Measurements from ENCODE around the gene MRPL17. TPM values are rescaled to one million over a fixed set of nuclear protein-coding genes. Genes with fewer than 3 reads are reported as not detected.

Gene MRPL17
- total and polyA plus RNA-seq, 10 of the 15 experiments (the other 5 are each of a cell fraction or from before 2014, with no cell fraction given) = 60.3 to 171 (median 94.8) TPM

DNA sequence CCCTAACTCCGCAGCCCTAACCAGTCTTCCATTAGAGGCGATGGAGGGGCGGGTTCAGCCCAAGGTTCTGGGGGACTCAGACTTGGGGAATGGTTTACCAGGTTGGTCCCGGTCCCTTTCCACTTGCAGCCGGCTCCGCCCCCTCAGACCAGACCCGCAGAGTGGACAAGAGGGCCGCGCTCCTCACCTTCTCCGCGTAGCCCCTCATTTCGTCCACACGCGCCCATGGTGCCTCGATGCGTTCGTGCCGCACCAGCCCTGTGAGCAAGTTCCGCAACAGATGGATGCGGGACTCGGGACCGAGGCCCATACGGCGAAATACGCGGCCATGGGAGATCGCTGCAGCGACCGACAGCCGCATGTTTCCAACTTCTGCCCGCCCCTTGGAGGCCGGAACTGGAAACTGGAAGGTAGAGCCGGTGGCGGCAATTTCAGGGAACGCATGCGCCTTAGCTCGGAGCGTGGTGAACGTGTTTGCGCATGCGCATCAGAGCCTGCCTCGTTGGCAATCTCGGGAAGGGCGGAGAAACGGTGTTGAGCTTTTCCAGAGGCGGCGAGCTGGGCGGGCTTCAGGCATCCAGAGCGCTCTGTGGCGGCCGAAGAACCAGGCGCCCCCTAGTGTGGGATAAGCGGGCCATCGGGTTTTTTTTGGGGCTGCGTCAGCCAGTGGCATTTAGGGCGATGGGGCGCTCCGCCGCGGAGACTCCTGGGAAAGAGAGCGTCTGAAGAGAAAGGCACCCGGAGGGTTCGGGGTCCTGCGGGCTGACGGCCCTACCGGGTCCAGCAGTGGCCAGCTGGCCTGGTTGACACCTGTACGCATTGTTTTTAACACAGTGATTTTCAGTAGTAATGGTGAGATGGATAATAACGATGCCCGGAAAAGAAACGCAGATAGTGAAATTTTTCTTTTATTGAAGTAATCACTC lies at the start of gene MRPL17 (continued):
- TF ChIP-seq, protein P1, sequence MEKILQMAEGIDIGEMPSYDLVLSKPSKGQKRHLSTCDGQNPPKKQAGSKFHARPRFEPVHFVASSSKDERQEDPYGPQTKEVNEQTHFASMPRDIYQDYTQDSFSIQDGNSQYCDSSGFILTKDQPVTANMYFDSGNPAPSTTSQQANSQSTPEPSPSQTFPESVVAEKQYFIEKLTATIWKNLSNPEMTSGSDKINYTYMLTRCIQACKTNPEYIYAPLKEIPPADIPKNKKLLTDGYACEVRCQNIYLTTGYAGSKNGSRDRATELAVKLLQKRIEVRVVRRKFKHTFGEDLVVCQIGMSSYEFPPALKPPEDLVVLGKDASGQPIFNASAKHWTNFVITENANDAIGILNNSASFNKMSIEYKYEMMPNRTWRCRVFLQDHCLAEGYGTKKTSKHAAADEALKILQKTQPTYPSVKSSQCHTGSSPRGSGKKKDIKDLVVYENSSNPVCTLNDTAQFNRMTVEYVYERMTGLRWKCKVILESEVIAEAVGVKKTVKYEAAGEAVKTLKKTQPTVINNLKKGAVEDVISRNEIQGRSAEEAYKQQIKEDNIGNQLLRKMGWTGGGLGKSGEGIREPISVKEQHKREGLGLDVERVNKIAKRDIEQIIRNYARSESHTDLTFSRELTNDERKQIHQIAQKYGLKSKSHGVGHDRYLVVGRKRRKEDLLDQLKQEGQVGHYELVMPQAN (conservative IDR thresholded peaks at IDR 0.05) = peak; percentile 92
- no peak for TF ChIP-seq ZNF274 (IDR thresholded peaks at IDR 0.05; ENCODE audit: insufficient read depth, insufficient read length)
- TF ChIP-seq, protein P2, sequence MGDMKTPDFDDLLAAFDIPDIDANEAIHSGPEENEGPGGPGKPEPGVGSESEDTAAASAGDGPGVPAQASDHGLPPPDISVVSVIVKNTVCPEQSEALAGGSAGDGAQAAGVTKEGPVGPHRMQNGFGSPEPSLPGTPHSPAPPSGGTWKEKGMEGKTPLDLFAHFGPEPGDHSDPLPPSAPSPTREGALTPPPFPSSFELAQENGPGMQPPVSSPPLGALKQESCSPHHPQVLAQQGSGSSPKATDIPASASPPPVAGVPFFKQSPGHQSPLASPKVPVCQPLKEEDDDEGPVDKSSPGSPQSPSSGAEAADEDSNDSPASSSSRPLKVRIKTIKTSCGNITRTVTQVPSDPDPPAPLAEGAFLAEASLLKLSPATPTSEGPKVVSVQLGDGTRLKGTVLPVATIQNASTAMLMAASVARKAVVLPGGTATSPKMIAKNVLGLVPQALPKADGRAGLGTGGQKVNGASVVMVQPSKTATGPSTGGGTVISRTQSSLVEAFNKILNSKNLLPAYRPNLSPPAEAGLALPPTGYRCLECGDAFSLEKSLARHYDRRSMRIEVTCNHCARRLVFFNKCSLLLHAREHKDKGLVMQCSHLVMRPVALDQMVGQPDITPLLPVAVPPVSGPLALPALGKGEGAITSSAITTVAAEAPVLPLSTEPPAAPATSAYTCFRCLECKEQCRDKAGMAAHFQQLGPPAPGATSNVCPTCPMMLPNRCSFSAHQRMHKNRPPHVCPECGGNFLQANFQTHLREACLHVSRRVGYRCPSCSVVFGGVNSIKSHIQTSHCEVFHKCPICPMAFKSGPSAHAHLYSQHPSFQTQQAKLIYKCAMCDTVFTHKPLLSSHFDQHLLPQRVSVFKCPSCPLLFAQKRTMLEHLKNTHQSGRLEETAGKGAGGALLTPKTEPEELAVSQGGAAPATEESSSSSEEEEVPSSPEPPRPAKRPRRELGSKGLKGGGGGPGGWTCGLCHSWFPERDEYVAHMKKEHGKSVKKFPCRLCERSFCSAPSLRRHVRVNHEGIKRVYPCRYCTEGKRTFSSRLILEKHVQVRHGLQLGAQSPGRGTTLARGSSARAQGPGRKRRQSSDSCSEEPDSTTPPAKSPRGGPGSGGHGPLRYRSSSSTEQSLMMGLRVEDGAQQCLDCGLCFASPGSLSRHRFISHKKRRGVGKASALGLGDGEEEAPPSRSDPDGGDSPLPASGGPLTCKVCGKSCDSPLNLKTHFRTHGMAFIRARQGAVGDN (IDR thresholded peaks at IDR 0.05) = peak; percentile 43; the same call in 1 of the 2 replicates
- no peak for TF ChIP-seq ASH2L (IDR thresholded peaks at IDR 0.05; ENCODE audit: borderline replicate concordance, low read depth)
- TF ChIP-seq BACH1 (IDR thresholded peaks at IDR 0.05; ENCODE audit: borderline replicate concordance) = peak; percentile 60; the same call in 1 of the 2 replicates
- TF ChIP-seq, protein P3, sequence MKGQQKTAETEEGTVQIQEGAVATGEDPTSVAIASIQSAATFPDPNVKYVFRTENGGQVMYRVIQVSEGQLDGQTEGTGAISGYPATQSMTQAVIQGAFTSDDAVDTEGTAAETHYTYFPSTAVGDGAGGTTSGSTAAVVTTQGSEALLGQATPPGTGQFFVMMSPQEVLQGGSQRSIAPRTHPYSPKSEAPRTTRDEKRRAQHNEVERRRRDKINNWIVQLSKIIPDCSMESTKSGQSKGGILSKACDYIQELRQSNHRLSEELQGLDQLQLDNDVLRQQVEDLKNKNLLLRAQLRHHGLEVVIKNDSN (IDR thresholded peaks at IDR 0.05; ENCODE audit: borderline replicate concordance, extremely low read length, insufficient read depth, low read depth, low read length) = no peak
- peak; percentile 87 for TF ChIP-seq EED (IDR thresholded peaks at IDR 0.05; ENCODE audit: low read depth)
- TF ChIP-seq, protein P4, sequence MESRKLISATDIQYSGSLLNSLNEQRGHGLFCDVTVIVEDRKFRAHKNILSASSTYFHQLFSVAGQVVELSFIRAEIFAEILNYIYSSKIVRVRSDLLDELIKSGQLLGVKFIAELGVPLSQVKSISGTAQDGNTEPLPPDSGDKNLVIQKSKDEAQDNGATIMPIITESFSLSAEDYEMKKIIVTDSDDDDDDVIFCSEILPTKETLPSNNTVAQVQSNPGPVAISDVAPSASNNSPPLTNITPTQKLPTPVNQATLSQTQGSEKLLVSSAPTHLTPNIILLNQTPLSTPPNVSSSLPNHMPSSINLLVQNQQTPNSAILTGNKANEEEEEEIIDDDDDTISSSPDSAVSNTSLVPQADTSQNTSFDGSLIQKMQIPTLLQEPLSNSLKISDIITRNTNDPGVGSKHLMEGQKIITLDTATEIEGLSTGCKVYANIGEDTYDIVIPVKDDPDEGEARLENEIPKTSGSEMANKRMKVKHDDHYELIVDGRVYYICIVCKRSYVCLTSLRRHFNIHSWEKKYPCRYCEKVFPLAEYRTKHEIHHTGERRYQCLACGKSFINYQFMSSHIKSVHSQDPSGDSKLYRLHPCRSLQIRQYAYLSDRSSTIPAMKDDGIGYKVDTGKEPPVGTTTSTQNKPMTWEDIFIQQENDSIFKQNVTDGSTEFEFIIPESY (IDR thresholded peaks at IDR 0.05) = no peak
- no peak for TF ChIP-seq JUNB (IDR thresholded peaks at IDR 0.05)
- no peak for TF ChIP-seq MYB (IDR thresholded peaks at IDR 0.05; ENCODE audit: borderline replicate concordance, low read depth, low read length)
- TF ChIP-seq, protein P5, sequence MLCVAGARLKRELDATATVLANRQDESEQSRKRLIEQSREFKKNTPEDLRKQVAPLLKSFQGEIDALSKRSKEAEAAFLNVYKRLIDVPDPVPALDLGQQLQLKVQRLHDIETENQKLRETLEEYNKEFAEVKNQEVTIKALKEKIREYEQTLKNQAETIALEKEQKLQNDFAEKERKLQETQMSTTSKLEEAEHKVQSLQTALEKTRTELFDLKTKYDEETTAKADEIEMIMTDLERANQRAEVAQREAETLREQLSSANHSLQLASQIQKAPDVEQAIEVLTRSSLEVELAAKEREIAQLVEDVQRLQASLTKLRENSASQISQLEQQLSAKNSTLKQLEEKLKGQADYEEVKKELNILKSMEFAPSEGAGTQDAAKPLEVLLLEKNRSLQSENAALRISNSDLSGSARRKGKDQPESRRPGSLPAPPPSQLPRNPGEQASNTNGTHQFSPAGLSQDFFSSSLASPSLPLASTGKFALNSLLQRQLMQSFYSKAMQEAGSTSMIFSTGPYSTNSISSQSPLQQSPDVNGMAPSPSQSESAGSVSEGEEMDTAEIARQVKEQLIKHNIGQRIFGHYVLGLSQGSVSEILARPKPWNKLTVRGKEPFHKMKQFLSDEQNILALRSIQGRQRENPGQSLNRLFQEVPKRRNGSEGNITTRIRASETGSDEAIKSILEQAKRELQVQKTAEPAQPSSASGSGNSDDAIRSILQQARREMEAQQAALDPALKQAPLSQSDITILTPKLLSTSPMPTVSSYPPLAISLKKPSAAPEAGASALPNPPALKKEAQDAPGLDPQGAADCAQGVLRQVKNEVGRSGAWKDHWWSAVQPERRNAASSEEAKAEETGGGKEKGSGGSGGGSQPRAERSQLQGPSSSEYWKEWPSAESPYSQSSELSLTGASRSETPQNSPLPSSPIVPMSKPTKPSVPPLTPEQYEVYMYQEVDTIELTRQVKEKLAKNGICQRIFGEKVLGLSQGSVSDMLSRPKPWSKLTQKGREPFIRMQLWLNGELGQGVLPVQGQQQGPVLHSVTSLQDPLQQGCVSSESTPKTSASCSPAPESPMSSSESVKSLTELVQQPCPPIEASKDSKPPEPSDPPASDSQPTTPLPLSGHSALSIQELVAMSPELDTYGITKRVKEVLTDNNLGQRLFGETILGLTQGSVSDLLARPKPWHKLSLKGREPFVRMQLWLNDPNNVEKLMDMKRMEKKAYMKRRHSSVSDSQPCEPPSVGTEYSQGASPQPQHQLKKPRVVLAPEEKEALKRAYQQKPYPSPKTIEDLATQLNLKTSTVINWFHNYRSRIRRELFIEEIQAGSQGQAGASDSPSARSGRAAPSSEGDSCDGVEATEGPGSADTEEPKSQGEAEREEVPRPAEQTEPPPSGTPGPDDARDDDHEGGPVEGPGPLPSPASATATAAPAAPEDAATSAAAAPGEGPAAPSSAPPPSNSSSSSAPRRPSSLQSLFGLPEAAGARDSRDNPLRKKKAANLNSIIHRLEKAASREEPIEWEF (IDR thresholded peaks at IDR 0.05; ENCODE audit: insufficient replicate concordance, low read depth, low read length) = peak; percentile 29
- TF ChIP-seq SUZ12 (IDR thresholded peaks at IDR 0.05; ENCODE audit: unreplicated experiment) = no peak
- TF ChIP-seq NR2C1 (IDR thresholded peaks at IDR 0.05) = no peak

Data from GM12878 (cell line).